ENCODE data around the gene NKX2-2. TPM values are rescaled to one million over a fixed set of nuclear protein-coding genes. Genes with fewer than 3 reads are reported as not detected.

NKX2-2 gene
- total RNA-seq, 1 experiment from 2014 or later: not detected

GRCh38 chr20:21557241-21558020, 43.6 kb upstream of the NKX2-2 start:
- ATAC-seq (no peak), DNase-seq (ENCODE audit: low spot score) (no peak)
- Mint-ChIP-seq H3K27me3 (ENCODE audit: low read depth) (no peaks in the 10 kb centered on the region; the same call in 1 of the 2 replicates), H3K4me1 (peaks cover 18% of the 10 kb centered on the region), H3K9me3 (0 out of 2 replicates have a peak, but pooled peaks cover 4% of the 10 kb centered on the region), H3K27ac (no peak overlapping the region), H3K4me3 (no peak overlapping the region), H3K36me3 (no peaks in the 10 kb centered on the region)
- ChIA-PET POLR2A (no interaction called here), CTCF (no interaction called here)
- TF ChIP-seq PRDM15 (CRISPR knock-in tag; IDR thresholded peaks at IDR 0.05): no peak
- no peak for TF ChIP-seq GRHL2 (CRISPR knock-in tag; IDR thresholded peaks at IDR 0.05; ENCODE audit: insufficient replicate concordance, severe bottlenecking)
- no peak for TF ChIP-seq FOXP4 (CRISPR knock-in tag; IDR thresholded peaks at IDR 0.05)
- TF ChIP-seq CREM (CRISPR knock-in tag; IDR thresholded peaks at IDR 0.05): no peak
- no peak for TF ChIP-seq ZNF425 (CRISPR knock-in tag; conservative IDR thresholded peaks at IDR 0.05)
- TF ChIP-seq ESRRA (CRISPR knock-in tag; IDR thresholded peaks at IDR 0.05; ENCODE audit: borderline replicate concordance): no peak

- H3K27me3 Mint-ChIP-seq (ENCODE audit: low read depth): no peaks in the 10 kb centered on the region; the same call in 1 of the 2 replicates
Observed at GRCh38 chr20:21556398-21556797, 42.5 kb upstream of the NKX2-2 start.

More at GRCh38 chr20:21556398-21556797, 42.5 kb upstream of the NKX2-2 start:
- Mint-ChIP-seq H3K27ac (no peak overlapping the region), H3K9me3 (no peaks in the 10 kb centered on the region), H3K4me3 (no peak overlapping the region), H3K4me1 (peaks cover 18% of the 10 kb centered on the region), H3K36me3 (no peaks in the 10 kb centered on the region)
- ATAC-seq (no peak), DNase-seq (ENCODE audit: low spot score) (no peak)
- ChIA-PET CTCF (interaction anchor here (0.9 kb wide), 1 partner anchor 11 kb away, joined by 3 read pairs; no protein-coding TSS in a partner anchor), POLR2A (no interaction called here)
- TF ChIP-seq ZNF232 (CRISPR knock-in tag; IDR thresholded peaks at IDR 0.05) (no peak), CDX4 (CRISPR knock-in tag; IDR thresholded peaks at IDR 0.05; ENCODE audit: borderline replicate concordance) (no peak), ARID4B (CRISPR knock-in tag; IDR thresholded peaks at IDR 0.05; ENCODE audit: borderline replicate concordance) (no peak), NR2C2 (CRISPR knock-in tag; IDR thresholded peaks at IDR 0.05) (no peak), CREB1 (CRISPR knock-in tag; IDR thresholded peaks at IDR 0.05) (no peak), JUN (CRISPR knock-in tag; IDR thresholded peaks at IDR 0.05) (no peak)

Measured in WTC11 (cell line).